ENCODE measurements around the gene XAGE1B. TPM values are rescaled to one million over a fixed set of nuclear protein-coding genes. Genes with fewer than 3 reads are reported as not detected.
"Not testable (repeated sequence)": the region's sequence is repeated elsewhere in the genome, so short reads cannot be mapped to it uniquely, and the experiment has no call there.

The XAGE1B gene
- total RNA-seq, 1 donor from 2014 or later: not detected

- Mint-ChIP-seq H3K4me1 (no peaks in the 10 kb centered on the region), H3K36me3 (ENCODE audit: low read depth) (no peaks in the 10 kb centered on the region), H3K27ac (ENCODE audit: unreplicated experiment) (no peak overlapping the region), H3K27me3 (ENCODE audit: low read depth) (peaks cover 2% of the 10 kb centered on the region), H3K4me3 (no peak overlapping the region), H3K9me3 (peaks cover 6% of the 10 kb centered on the region)
- no peak for TF ChIP-seq CTCF (conservative IDR thresholded peaks at IDR 0.05)
- DNase-seq (ENCODE audit: low read depth, low spot score): no peak
These were observed 12.3 kb downstream of the XAGE1B start for GRCh38 chrX:52504551-52504950.

- not testable (repeated sequence) for H3K27me3 Mint-ChIP-seq (ENCODE audit: low read depth); H3K4me1 Mint-ChIP-seq; H3K27ac Mint-ChIP-seq (ENCODE audit: unreplicated experiment); H3K9me3 Mint-ChIP-seq; DNase-seq (ENCODE audit: low read depth, low spot score); H3K36me3 Mint-ChIP-seq (ENCODE audit: low read depth); H3K4me3 Mint-ChIP-seq
These were observed 15.5 kb downstream of the XAGE1B start for GRCh38 chrX:52501362-52501761.

- H3K4me3 Mint-ChIP-seq; H3K27me3 Mint-ChIP-seq (ENCODE audit: low read depth): not testable (repeated sequence)
These were observed 20.5 kb downstream of the XAGE1B start for GRCh38 chrX:52496419-52496772.

GRCh38 chrX:52495545-52496418 is 21.1 kb downstream of the XAGE1B start, which contains the start of gene XAGE1A:
TSS of gene XAGE1A (plus strand) at chrX:52495808. CDS start at chrX:52497362, 1,554 bp downstream.
- not testable (repeated sequence) for H3K27ac Mint-ChIP-seq (ENCODE audit: unreplicated experiment); H3K27me3 Mint-ChIP-seq (ENCODE audit: low read depth); H3K9me3 Mint-ChIP-seq

More at GRCh38 chrX:52496419-52496772, 20.5 kb downstream of the XAGE1B start:
- not testable (repeated sequence) for H3K36me3 Mint-ChIP-seq (ENCODE audit: low read depth); H3K4me1 Mint-ChIP-seq; H3K9me3 Mint-ChIP-seq; H3K27ac Mint-ChIP-seq (ENCODE audit: unreplicated experiment); DNase-seq (ENCODE audit: low read depth, low spot score)

GRCh38 chrX:52471301-52471700 is 45.6 kb downstream of the XAGE1B start:
- H3K9me3 Mint-ChIP-seq: not testable (repeated sequence)

More at GRCh38 chrX:52495545-52496418, 21.1 kb downstream of the XAGE1B start, which contains the start of gene XAGE1A:
- H3K4me3 Mint-ChIP-seq; H3K4me1 Mint-ChIP-seq; DNase-seq (ENCODE audit: low read depth, low spot score); H3K36me3 Mint-ChIP-seq (ENCODE audit: low read depth): not testable (repeated sequence)

More at GRCh38 chrX:52471301-52471700, 45.6 kb downstream of the XAGE1B start:
- H3K4me3 Mint-ChIP-seq; H3K27ac Mint-ChIP-seq (ENCODE audit: unreplicated experiment); H3K36me3 Mint-ChIP-seq (ENCODE audit: low read depth); H3K4me1 Mint-ChIP-seq; DNase-seq (ENCODE audit: low read depth, low spot score); H3K27me3 Mint-ChIP-seq (ENCODE audit: low read depth): not testable (repeated sequence)

Other genes starting within 250 kb of the XAGE1B start
- not detected in 2 replicates for gene XAGE2, start 148.0 kb downstream of the XAGE1B start, total RNA-seq
- not detected in 2 replicates for gene XAGE1A, start 21.3 kb downstream of the XAGE1B start, total RNA-seq
- gene SSX7, start 137.8 kb upstream of the XAGE1B start, total RNA-seq: not detected in 2 replicates
- not detected in 2 replicates for gene SSX2, start 190.1 kb upstream of the XAGE1B start, total RNA-seq
- not detected in 2 replicates for gene SSX2B, start 234.2 kb upstream of the XAGE1B start, total RNA-seq

All from neural crest cell (in vitro differentiated cells).